GM13977 (cell line): Measurements from ENCODE around the gene HLA-F.

ENCODE experiments used
- DNase-seq: peaks from one replicate; pipeline ENCODE4 v3.0.0; 2012; ENCODE audit warnings: low spot score
- in situ Hi-C: fragments of 300-500 bp; cut with MboI; formaldehyde crosslinking; loops from one replicate; pipeline ENCODE4 v1.12.0; 2022; ENCODE audit warnings: low sequenced_read_pairs, low pct_unique_long_range_greater_than_20kb, mixed read lengths, inconsistent platforms; ENCODE audit not compliant: unreplicated experiment
- TF ChIP-seq, protein P1 (sequence below): IDR thresholded peaks from 2 replicates; pipeline ENCODE4 v1.5.1; 2012; ENCODE audit warnings: mild to moderate bottlenecking, control low read depth; ENCODE audit not compliant: insufficient read depth; ENCODE audit errors: extremely low read depth, missing control alignments

HLA-F gene

DNA sequence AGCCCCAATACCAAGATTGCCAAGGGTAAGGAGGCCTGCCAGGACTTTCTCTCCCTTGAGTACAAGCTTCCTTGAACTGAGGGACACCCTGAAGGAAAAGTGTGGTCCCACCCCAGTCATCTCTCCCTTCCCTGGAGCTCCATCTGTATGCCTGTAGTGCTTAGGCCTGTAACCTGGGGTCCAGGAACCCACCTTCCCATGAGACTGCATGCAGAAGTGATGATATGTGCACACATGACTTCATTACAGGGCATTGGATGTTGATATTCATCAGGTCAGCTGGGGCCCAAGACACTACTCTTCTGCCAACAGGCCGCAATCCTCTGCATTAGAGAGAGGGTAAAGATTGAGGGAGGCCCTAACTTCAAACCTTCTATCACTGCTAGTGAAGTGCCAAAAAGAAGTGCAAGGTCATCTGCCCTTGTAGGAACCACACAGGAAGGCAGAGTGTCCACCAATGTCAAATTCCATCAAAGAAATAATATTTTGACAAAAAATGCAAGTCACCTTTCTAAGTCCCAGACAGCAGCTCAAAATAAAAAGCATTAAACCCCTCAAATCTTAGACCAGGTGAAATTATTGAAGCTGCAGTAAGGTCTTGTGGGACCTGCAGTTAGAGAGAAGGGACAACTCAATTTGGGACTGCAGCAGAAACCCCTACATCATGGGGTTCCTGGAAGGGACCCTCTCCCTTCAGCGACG is 5.1 kb downstream of the HLA-F start:
- TF ChIP-seq, protein P1, sequence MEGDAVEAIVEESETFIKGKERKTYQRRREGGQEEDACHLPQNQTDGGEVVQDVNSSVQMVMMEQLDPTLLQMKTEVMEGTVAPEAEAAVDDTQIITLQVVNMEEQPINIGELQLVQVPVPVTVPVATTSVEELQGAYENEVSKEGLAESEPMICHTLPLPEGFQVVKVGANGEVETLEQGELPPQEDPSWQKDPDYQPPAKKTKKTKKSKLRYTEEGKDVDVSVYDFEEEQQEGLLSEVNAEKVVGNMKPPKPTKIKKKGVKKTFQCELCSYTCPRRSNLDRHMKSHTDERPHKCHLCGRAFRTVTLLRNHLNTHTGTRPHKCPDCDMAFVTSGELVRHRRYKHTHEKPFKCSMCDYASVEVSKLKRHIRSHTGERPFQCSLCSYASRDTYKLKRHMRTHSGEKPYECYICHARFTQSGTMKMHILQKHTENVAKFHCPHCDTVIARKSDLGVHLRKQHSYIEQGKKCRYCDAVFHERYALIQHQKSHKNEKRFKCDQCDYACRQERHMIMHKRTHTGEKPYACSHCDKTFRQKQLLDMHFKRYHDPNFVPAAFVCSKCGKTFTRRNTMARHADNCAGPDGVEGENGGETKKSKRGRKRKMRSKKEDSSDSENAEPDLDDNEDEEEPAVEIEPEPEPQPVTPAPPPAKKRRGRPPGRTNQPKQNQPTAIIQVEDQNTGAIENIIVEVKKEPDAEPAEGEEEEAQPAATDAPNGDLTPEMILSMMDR, result no peak
- no peak for DNase-seq
- in situ Hi-C loops, result no loop called here

- no peak for DNase-seq
- TF ChIP-seq, protein P1, result no peak
- in situ Hi-C loops, result no loop called here
These were observed 5.6 kb downstream of the HLA-F start for GRCh38 chr6:29728875-29729270.

- TF ChIP-seq, protein P1, result no peak
- in situ Hi-C loops, result loop anchor here (10.0 kb wide), 1 partner anchor 105 kb away; no protein-coding TSS in a partner anchor
- DNase-seq, result no peak
These were observed 6.6 kb downstream of the HLA-F start for GRCh38 chr6:29729774-29730328.

DNA sequence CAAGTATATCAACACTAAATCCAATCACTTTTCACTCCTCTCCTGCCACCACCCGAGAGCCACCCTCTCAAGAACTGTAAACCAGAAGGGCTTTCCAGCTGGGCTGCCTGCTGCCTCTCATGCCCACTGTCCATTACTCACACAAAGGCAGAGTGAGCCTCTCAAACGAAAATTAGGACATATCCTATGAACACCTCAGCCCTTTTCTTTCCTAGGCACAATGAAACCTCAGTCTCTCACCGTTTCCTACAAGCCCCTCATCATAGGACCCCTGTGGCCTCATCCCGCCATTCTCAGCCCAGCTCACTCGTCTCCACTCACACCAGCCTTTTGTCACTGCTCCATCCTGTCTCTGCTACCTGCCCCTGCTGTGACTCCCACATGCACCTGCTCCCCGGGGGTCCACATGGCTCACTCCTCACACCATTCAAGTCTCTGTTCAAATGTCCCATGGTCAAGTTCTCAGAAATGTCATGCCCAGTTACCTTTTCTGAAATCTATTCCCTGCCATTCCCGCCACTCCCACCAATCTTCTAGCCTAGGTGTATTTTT is 7.4 kb downstream of the HLA-F start:
- TF ChIP-seq, protein P1, result no peak
- in situ Hi-C loops, result loop anchor here (10.0 kb wide), 1 partner anchor 104 kb away; no protein-coding TSS in a partner anchor
- DNase-seq, result no peak

GRCh38 chr6:29731281-29731680 is 8.0 kb downstream of the HLA-F start:
- TF ChIP-seq, protein P1, result no peak
- in situ Hi-C loops, result loop anchor here (10.0 kb wide), 1 partner anchor 104 kb away; no protein-coding TSS in a partner anchor
- DNase-seq, result no peak

DNA sequence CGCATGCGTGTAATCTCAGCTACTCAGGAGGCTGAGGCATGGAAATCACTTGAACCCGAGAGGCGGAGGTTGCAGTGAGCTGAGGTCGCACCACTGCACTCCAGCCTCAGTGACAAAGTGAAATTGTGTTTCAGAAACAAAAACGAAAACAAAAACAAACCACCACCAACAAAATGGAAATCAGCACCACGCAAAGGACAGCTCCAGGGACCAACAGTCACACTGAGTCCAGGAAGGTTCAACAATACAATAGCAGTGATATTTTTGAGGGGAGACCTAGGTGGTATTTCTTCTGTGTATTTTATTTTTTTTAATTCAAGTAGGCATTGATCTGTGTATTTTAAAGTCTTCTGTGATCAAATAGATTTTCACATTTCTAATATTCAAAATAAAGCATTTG is 9.8 kb downstream of the HLA-F start:
- DNase-seq, result no peak
- TF ChIP-seq, protein P1, result no peak
- in situ Hi-C loops, result loop anchor here (10.0 kb wide), 1 partner anchor 102 kb away; no protein-coding TSS in a partner anchor
